Lower leg skin (tissue), 3 donors: ENCODE data around the gene HSPA4.

Experiments
- POLR2A ChIP-seq, 2 donors: fragments of 450-650 bp; IDR thresholded peaks; one replicate each; pipeline ENCODE4 v1.6.1; 2016 to 2017; ENCODE audit warnings: antibody characterized with exemption in 2 of 2, mild to moderate bottlenecking in 1 of 2, moderate library complexity in 1 of 2
- TF ChIP-seq, protein P1 (sequence below), 3 donors: fragments of 450-650 bp; IDR thresholded peaks; one replicate each; pipeline ENCODE4 v1.5.1; 2016; ENCODE audit warnings: antibody characterized with exemption in 3 of 3, mild to moderate bottlenecking in 3 of 3, moderate library complexity in 2 of 3

DNA sequence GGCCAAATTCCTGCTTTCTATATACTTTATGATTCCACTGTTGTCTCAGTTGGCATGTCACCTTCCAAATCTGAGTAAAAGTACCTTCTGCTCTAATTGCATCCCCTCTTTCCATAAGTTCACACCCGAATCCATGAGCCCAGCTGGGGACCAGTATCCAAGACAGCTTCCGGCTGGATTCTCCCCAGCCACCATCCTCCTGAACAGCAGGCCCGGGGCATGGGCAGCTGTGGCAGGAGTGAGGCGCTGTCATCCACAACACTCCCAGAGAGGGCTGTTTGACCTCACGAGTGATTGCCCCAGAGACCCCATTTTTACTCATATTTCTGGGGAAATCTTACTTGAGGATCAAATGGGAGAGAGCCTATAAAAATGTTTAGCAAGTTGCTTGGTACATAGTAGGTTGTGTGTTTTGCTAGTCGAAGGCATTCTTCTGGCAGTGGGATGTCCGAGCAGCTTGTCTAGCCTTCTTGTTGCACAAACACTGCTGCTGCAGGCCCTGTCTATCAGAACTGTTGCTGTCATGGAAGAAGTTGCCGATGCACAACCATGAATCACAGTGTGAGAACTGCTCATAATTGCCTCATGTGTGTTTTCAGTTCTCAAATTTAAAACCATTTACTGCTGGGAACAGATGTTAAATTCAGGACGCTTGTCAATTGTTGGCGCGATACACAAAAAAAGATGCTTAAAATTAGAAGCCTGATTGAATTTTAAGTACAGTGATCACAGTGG, 93.8 kb downstream of the HSPA4 start:
- TF ChIP-seq, protein P1, sequence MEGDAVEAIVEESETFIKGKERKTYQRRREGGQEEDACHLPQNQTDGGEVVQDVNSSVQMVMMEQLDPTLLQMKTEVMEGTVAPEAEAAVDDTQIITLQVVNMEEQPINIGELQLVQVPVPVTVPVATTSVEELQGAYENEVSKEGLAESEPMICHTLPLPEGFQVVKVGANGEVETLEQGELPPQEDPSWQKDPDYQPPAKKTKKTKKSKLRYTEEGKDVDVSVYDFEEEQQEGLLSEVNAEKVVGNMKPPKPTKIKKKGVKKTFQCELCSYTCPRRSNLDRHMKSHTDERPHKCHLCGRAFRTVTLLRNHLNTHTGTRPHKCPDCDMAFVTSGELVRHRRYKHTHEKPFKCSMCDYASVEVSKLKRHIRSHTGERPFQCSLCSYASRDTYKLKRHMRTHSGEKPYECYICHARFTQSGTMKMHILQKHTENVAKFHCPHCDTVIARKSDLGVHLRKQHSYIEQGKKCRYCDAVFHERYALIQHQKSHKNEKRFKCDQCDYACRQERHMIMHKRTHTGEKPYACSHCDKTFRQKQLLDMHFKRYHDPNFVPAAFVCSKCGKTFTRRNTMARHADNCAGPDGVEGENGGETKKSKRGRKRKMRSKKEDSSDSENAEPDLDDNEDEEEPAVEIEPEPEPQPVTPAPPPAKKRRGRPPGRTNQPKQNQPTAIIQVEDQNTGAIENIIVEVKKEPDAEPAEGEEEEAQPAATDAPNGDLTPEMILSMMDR (IDR thresholded peaks at IDR 0.05) = no peak
- no peak for TF ChIP-seq POLR2A (IDR thresholded peaks at IDR 0.05)
